Stimulated activated naive B cell treated with anti-CD40 and anti-IgM and Interleukin-4, amounts not matched to agents 10 μg/mL and 1 μg/mL and 100 μg/mL, for 72 hours (primary cell): ENCODE results near the gene SLC6A5.
A peak's percentile ranks its signal among the peaks of the same experiment; 100 is the strongest.

Source experiments
- ATAC-seq, 2 donors: fragments of 150-1000 bp; cut with Tn5 transposase; replicated peaks; 2 replicates each; pipeline ENCODE4 v1.10.0; 2021; ENCODE audit warnings: moderate library complexity in 1 of 2
- DNase-seq: peaks from one replicate; pipeline ENCODE4 v3.0.0; 2021
- H3K27ac Mint-ChIP-seq: one replicate; pipeline ENCODE4 v1.8.0; 2022; ENCODE audit warnings: mild to moderate bottlenecking, mixed read lengths
- H3K27me3 Mint-ChIP-seq, 2 donors: one replicate each; pipeline ENCODE4 v1.8.0; 2022; ENCODE audit warnings: mixed read lengths in 2 of 2
- H3K36me3 Mint-ChIP-seq, 2 donors: one replicate each; pipeline ENCODE4 v1.8.0; 2022; ENCODE audit warnings: mixed read lengths in 2 of 2, mild to moderate bottlenecking in 1 of 2
- H3K4me1 Mint-ChIP-seq, 2 donors: one replicate each; pipeline ENCODE4 v1.8.0; 2022; ENCODE audit warnings: mixed read lengths in 2 of 2, mild to moderate bottlenecking in 1 of 2
- H3K4me3 Mint-ChIP-seq, 2 donors: one replicate each; pipeline ENCODE4 v1.8.0; 2022; ENCODE audit warnings: mild to moderate bottlenecking in 2 of 2, mixed read lengths in 2 of 2, moderate library complexity in 1 of 2
- H3K9me3 Mint-ChIP-seq, 2 donors: one replicate each; pipeline ENCODE4 v1.8.0; 2022; ENCODE audit warnings: mixed read lengths in 2 of 2, mild to moderate bottlenecking in 1 of 2

SLC6A5 gene

DNA sequence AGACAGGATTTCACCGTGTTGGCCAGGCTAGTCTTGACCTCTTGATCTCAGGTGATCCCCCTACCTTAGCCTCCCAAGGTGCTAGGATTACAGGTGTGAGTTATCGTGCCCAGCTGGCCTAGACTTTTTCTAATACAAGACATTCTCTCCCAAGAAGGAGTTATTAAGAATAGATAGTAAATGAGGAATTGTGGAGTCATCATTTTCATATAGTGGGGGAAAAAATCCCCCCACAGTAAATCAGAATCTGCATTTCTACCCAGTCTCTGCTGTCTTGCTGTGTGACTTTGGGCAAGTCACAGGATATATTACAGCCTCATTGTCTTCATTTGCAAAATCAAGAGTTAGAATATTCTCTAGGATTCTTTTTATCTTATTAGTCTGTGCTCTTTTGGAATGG is 21.6 kb downstream of the SLC6A5 start:
- Mint-ChIP-seq H3K4me1 (no peaks in the 10 kb centered on the region), H3K4me3 (no peak overlapping the region), H3K36me3 (no peaks in the 10 kb centered on the region), H3K27me3 (peaks cover 8 to 26% of the 10 kb centered on the region in 2 donors), H3K9me3 (peaks cover 0 to 2% of the 10 kb centered on the region in 2 donors), H3K27ac (no peak overlapping the region)
- DNase-seq (no peak), ATAC-seq (no peak)

GRCh38 chr11:20621679-20622078 is 22.3 kb downstream of the SLC6A5 start:
- H3K27me3 Mint-ChIP-seq: peaks cover 8 to 21% of the 10 kb centered on the region in 2 donors
- peaks cover 0 to 2% of the 10 kb centered on the region in 2 donors for H3K9me3 Mint-ChIP-seq
- ATAC-seq: no peak
- no peaks in the 10 kb centered on the region for H3K4me1 Mint-ChIP-seq
- H3K4me3 Mint-ChIP-seq: no peak overlapping the region
- no peaks in the 10 kb centered on the region for H3K36me3 Mint-ChIP-seq
- H3K27ac Mint-ChIP-seq: no peak overlapping the region
- no peak for DNase-seq

- DNase-seq (no peak), ATAC-seq (peak in 1 of 2 donors; percentile 22)
- Mint-ChIP-seq H3K27me3 (peaks cover 7 to 15% of the 10 kb centered on the region in 2 donors), H3K36me3 (no peaks in the 10 kb centered on the region), H3K4me1 (no peaks in the 10 kb centered on the region), H3K4me3 (no peak overlapping the region), H3K9me3 (peaks cover 0 to 2% of the 10 kb centered on the region in 2 donors), H3K27ac (no peak overlapping the region)
These were observed 23.8 kb downstream of the SLC6A5 start for GRCh38 chr11:20623252-20623651.

DNA sequence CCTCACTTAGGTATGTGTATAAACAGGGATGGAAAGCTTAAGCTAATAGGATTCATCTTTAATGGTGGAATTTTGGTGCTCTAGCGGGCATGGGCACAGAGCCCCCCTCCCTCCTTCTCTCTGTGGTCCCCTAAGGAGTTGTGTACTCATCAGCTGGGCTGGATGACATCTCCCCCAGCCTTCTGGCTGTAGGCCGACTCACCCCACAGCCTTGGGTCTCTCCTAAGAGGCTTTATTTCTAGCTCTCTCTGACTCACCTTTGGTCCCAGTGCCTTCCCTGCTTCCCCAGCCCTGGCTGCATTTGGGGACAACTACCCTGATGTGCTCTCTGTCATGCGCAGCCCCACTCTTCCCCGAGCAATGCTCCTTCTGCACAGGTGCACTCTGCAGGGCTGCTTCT is 26.9 kb downstream of the SLC6A5 start:
- Mint-ChIP-seq H3K27ac (no peak overlapping the region), H3K27me3 (peaks cover 4 to 5% of the 10 kb centered on the region in 2 donors), H3K9me3 (peaks cover 0 to 5% of the 10 kb centered on the region in 2 donors), H3K4me1 (no peaks in the 10 kb centered on the region), H3K36me3 (no peaks in the 10 kb centered on the region), H3K4me3 (no peak overlapping the region)
- ATAC-seq (no peak), DNase-seq (no peak)

DNA sequence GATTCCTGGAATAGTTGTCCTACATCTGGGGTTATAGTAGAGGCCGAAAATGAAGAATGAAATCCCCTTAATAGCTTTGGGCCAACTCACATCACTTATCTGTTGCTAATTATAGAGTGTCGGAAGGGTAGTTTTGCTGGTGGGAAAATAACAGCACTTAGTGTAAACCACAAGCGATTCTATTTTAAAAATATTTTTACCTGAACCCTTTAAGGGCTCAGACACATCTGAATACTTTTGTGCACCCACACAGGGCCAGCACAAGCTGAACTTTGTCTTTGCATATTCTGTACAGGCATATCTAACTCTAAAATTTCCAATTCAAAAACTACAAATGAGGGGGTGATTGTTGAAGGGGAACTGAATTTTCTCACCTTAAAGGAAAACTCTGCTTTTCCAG is 27.6 kb downstream of the SLC6A5 start:
- ATAC-seq (no peak), DNase-seq (no peak)
- Mint-ChIP-seq H3K4me1 (no peaks in the 10 kb centered on the region), H3K27me3 (peaks cover 4 to 10% of the 10 kb centered on the region in 2 donors), H3K27ac (no peak overlapping the region), H3K9me3 (peaks cover 0 to 5% of the 10 kb centered on the region in 2 donors), H3K36me3 (no peaks in the 10 kb centered on the region), H3K4me3 (no peak overlapping the region)

DNA sequence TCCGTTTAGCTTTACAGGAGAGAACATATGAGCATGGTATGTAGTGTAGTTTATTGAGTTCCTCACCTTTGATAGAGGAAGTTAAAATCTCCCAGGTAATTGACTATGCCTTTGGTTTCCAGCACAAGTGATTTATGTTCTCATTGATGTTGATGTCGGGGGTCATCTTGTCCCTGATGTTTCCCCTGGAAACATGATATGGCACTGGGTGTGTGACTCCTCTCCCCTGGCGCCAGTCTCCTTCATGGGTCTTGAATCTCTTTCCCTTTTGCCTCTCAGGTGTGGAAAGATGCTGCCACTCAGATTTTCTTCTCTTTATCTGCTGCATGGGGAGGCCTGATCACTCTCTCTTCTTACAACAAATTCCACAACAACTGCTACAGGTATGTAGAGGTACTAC is 28.3 kb downstream of the SLC6A5 start:
- H3K4me3 Mint-ChIP-seq: no peak overlapping the region
- no peak for DNase-seq
- H3K4me1 Mint-ChIP-seq: no peaks in the 10 kb centered on the region
- no peaks in the 10 kb centered on the region for H3K36me3 Mint-ChIP-seq
- peaks cover 4 to 10% of the 10 kb centered on the region in 2 donors for H3K27me3 Mint-ChIP-seq
- peaks cover 0 to 5% of the 10 kb centered on the region in 2 donors for H3K9me3 Mint-ChIP-seq
- ATAC-seq: no peak
- no peak overlapping the region for H3K27ac Mint-ChIP-seq

DNA sequence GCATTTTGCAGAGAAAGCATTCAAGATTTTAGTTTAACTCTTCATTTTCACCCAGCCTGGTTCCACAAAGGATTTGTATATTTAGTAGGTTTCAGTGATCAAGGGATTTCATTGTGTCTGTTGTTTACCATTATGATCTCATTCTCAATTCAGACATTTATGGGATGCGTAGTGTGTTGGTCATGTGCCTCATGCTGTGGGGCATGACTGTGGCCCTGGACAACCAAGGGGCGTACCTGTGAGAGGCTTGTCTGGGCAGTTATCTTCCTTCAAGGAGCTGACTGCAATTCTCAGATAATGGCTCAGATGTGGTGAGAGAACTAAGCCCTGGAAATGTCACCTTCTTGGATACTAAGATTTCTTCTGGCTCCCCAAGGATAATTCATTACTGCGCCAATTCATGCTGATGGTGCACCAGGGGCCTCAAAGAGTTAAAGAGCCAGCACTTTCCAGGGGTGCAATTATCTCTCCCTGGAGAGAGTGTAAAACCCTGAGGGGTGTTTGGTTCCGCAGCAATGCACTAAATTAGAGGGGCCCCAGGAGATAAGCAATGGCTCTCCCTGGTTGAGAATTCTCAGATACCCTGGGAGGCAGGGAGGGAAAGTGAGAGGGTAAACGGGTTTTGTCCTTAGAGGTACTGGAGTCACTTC is 32.2 kb downstream of the SLC6A5 start:
- Mint-ChIP-seq H3K9me3 (peaks cover 0 to 3% of the 10 kb centered on the region in 2 donors), H3K36me3 (no peaks in the 10 kb centered on the region)

DNA sequence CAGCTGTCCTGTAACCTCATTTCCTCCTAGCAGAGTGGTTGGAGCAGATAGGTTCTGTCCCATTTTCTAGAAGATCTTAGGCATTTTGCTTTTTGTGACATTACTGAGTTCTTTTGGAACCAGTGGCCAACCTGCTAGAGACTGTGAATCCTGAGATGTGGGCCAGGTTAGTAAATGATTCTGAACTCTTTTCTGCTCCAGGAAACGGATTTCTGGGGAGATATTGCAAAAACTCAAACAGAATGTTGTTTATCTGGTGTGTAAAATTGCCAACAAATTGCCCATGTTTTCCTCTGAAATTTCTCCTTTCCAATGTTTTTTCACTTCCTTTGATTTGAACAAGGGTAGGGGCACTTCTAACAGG is 32.7 kb downstream of the SLC6A5 start:
- H3K36me3 Mint-ChIP-seq: no peaks in the 10 kb centered on the region
- H3K27ac Mint-ChIP-seq: no peak overlapping the region
- no peaks in the 10 kb centered on the region for H3K4me1 Mint-ChIP-seq
- H3K4me3 Mint-ChIP-seq: no peak overlapping the region
- H3K9me3 Mint-ChIP-seq: peaks cover 0 to 3% of the 10 kb centered on the region in 2 donors
- DNase-seq (no peak), ATAC-seq (no peak)
- H3K27me3 Mint-ChIP-seq: peaks cover 3 to 19% of the 10 kb centered on the region in 2 donors

More for the DNA sequence above, 32.2 kb downstream of the SLC6A5 start:
- ATAC-seq: no peak
- Mint-ChIP-seq H3K4me3 (no peak overlapping the region), H3K4me1 (no peaks in the 10 kb centered on the region), H3K27me3 (peaks cover 3 to 18% of the 10 kb centered on the region in 2 donors), H3K27ac (no peak overlapping the region)
- no peak for DNase-seq

DNA sequence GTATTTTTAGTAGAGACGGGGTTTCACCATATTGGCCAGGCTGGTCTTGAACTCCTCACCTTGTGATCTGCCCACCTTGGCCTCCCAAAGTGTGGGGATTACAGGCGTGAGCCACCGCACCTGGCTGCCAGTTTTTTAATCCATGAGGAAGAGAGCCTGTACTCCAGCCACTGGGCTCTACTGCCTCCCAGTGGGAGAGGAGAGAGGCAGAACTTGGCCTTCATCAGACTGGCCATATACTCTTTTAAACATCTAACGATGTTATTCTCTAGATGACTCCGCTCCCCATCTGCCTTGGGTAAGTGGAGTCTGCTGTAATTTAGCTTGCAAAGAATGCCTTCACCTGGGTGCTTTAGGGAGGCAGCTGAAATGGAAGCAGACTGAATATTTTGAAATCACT is 34.6 kb downstream of the SLC6A5 start:
- Mint-ChIP-seq H3K36me3 (no peaks in the 10 kb centered on the region), H3K27ac (no peak overlapping the region), H3K4me3 (no peak overlapping the region), H3K4me1 (no peaks in the 10 kb centered on the region), H3K27me3 (peaks cover 9 to 26% of the 10 kb centered on the region in 2 donors), H3K9me3 (peaks cover 0 to 5% of the 10 kb centered on the region in 2 donors)
- no peak for ATAC-seq
- no peak for DNase-seq

GRCh38 chr11:20634781-20635180 is 35.4 kb downstream of the SLC6A5 start:
- H3K4me3 Mint-ChIP-seq: no peak overlapping the region
- H3K27ac Mint-ChIP-seq: no peak overlapping the region
- H3K9me3 Mint-ChIP-seq: peaks cover 0 to 5% of the 10 kb centered on the region in 2 donors
- ATAC-seq (no peak), DNase-seq (no peak)
- no peaks in the 10 kb centered on the region for H3K4me1 Mint-ChIP-seq
- peaks cover 9 to 26% of the 10 kb centered on the region in 2 donors for H3K27me3 Mint-ChIP-seq
- H3K36me3 Mint-ChIP-seq: no peaks in the 10 kb centered on the region

DNA sequence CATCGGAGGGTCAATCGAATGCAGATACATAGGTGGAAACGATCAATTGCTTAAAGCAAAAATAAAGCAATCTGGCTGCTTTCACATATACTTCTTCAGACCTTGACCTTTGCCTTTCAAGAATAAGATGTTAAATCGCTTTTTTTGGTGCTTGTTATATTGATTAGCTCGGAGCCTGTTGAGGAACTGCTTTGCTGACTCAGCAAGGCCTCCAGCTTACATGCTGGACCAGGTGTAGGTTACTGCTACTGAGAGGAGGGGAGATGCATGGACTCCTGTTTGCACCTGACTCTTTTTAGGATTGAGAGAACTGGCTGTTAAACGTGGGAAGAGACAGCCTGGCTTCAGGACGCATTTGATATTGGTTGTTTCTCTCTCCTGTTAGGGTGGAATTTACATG is 38.7 kb downstream of the SLC6A5 start:
- H3K27ac Mint-ChIP-seq: no peak overlapping the region
- H3K9me3 Mint-ChIP-seq: peaks cover 0 to 2% of the 10 kb centered on the region in 2 donors
- ATAC-seq: no peak

GRCh38 chr11:20639688-20640087 is 40.3 kb downstream of the SLC6A5 start:
- Mint-ChIP-seq H3K27me3 (peaks cover 12 to 31% of the 10 kb centered on the region in 2 donors), H3K36me3 (no peaks in the 10 kb centered on the region), H3K27ac (no peak overlapping the region), H3K9me3 (peaks cover 0 to 2% of the 10 kb centered on the region in 2 donors), H3K4me1 (no peaks in the 10 kb centered on the region), H3K4me3 (no peak overlapping the region)
- DNase-seq (no peak), ATAC-seq (no peak)

More for the DNA sequence above, 38.7 kb downstream of the SLC6A5 start:
- DNase-seq: no peak
- no peaks in the 10 kb centered on the region for H3K4me1 Mint-ChIP-seq
- no peak overlapping the region for H3K4me3 Mint-ChIP-seq
- peaks cover 12 to 31% of the 10 kb centered on the region in 2 donors for H3K27me3 Mint-ChIP-seq
- no peaks in the 10 kb centered on the region for H3K36me3 Mint-ChIP-seq

- peaks cover 0 to 2% of the 10 kb centered on the region in 2 donors for H3K9me3 Mint-ChIP-seq
- ATAC-seq (no peak), DNase-seq (no peak)
- H3K36me3 Mint-ChIP-seq: no peaks in the 10 kb centered on the region
- H3K4me3 Mint-ChIP-seq: no peak overlapping the region
- peaks cover 9 to 37% of the 10 kb centered on the region in 2 donors for H3K27me3 Mint-ChIP-seq
- no peak overlapping the region for H3K27ac Mint-ChIP-seq
- no peaks in the 10 kb centered on the region for H3K4me1 Mint-ChIP-seq
These were observed 41.0 kb downstream of the SLC6A5 start for GRCh38 chr11:20640401-20640800.

- no peak for DNase-seq
- no peak overlapping the region for H3K27ac Mint-ChIP-seq
These were observed 45.0 kb downstream of the SLC6A5 start for GRCh38 chr11:20644360-20644759.

GRCh38 chr11:20647976-20648565 is 48.7 kb downstream of the SLC6A5 start:
- peaks cover 0 to 1% of the 10 kb centered on the region in 2 donors for H3K4me1 Mint-ChIP-seq
- no peak overlapping the region for H3K4me3 Mint-ChIP-seq
- peaks cover 0 to 14% of the 10 kb centered on the region in 2 donors for H3K27me3 Mint-ChIP-seq
- peak; percentile 36 to 39 for ATAC-seq
- H3K9me3 Mint-ChIP-seq: no peaks in the 10 kb centered on the region
- no peaks in the 10 kb centered on the region for H3K36me3 Mint-ChIP-seq
- peak; percentile 16 for DNase-seq
- no peak overlapping the region for H3K27ac Mint-ChIP-seq

More at GRCh38 chr11:20644360-20644759, 45.0 kb downstream of the SLC6A5 start:
- H3K9me3 Mint-ChIP-seq: no peaks in the 10 kb centered on the region
- H3K4me1 Mint-ChIP-seq: no peaks in the 10 kb centered on the region
- no peaks in the 10 kb centered on the region for H3K36me3 Mint-ChIP-seq
- no peak for ATAC-seq
- no peak overlapping the region for H3K4me3 Mint-ChIP-seq
- H3K27me3 Mint-ChIP-seq: peaks cover 3 to 16% of the 10 kb centered on the region in 2 donors
